DOHH2 (cell line): ENCODE data around the gene VTA1.

ENCODE experiments used
- EZH2phosphoT487 ChIP-seq: fragments of 200-600 bp; sonication (generic); IDR thresholded peaks from 2 replicates; pipeline ENCODE4 v1.6.1; 2017; ENCODE audit warnings: borderline replicate concordance, mild to moderate bottlenecking, antibody characterized with exemption, low read length, moderate library complexity, mixed read lengths
- TF ChIP-seq, protein P1 (sequence below): fragments of 200-600 bp; sonication (generic); IDR thresholded peaks from one replicate; pipeline ENCODE4 v1.5.1; 2014; ENCODE audit warnings: antibody characterized with exemption, mild to moderate bottlenecking, low read depth, low read length; ENCODE audit not compliant: poor library complexity, severe bottlenecking

DNA sequence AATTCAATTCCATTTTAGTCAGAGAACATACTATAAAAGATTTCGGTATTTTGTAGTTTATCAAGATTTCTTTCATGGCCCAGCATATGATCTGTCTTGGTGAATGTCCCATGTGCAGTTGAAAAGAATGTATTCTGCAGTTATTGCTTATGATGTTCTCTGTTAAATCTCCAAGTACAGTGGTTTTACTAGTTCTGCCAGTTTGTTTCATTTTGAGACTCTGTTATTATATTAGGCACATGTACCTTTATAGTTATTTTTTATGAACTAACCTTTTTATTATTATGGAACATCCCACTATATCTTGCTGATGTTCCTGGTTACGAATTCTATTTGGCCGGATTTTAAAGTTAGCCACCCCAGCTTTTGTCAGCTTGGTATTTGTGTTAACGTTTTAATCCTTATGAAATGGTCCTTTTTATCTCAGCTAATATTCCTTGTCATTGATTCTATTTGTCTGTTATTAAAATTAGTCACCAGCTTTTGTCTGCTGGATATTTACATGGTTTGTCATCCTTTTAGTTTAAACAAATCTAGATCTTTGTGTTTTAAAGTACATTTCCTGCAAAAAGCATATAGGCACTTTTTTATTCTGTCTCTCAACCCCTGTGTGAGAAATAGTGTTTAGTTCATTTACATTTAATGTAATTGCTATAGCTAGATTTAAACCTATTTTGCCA is 48.9 kb downstream of the VTA1 start:
- TF ChIP-seq, protein P1, sequence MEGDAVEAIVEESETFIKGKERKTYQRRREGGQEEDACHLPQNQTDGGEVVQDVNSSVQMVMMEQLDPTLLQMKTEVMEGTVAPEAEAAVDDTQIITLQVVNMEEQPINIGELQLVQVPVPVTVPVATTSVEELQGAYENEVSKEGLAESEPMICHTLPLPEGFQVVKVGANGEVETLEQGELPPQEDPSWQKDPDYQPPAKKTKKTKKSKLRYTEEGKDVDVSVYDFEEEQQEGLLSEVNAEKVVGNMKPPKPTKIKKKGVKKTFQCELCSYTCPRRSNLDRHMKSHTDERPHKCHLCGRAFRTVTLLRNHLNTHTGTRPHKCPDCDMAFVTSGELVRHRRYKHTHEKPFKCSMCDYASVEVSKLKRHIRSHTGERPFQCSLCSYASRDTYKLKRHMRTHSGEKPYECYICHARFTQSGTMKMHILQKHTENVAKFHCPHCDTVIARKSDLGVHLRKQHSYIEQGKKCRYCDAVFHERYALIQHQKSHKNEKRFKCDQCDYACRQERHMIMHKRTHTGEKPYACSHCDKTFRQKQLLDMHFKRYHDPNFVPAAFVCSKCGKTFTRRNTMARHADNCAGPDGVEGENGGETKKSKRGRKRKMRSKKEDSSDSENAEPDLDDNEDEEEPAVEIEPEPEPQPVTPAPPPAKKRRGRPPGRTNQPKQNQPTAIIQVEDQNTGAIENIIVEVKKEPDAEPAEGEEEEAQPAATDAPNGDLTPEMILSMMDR = no peak
- no peak for TF ChIP-seq EZH2phosphoT487
